ENCODE measurements around the gene DAAM2.
A peak's percentile ranks its signal among the peaks of the same experiment; 100 is the strongest.

The DAAM2 gene

DNA sequence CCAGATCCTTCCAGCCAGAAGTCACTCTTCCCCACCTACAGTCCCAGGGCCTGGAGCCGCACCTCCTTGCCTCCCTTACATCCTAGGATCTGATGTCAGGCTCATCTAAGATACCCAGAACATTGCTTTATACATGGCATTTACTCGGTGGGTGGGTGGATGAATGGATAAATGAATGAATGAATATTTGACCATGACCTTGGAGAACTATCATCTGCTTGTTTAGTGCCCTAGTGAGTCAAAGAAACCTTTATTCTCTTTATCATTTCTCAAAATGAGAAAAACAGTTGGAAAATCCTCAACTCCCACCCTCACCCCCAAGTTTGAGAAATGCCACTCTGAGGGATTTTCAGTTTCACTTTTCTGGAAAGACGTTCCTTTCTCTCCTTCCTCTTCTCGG, 56.0 kb downstream of the DAAM2 start:
- DNase-seq (ENCODE audit: low read depth in 2 of 2), result no peak

- DNase-seq (ENCODE audit: low read depth in 2 of 2), result no peak
Observed at GRCh38 chr6:39849228-39849627, 57.1 kb downstream of the DAAM2 start.

DNA sequence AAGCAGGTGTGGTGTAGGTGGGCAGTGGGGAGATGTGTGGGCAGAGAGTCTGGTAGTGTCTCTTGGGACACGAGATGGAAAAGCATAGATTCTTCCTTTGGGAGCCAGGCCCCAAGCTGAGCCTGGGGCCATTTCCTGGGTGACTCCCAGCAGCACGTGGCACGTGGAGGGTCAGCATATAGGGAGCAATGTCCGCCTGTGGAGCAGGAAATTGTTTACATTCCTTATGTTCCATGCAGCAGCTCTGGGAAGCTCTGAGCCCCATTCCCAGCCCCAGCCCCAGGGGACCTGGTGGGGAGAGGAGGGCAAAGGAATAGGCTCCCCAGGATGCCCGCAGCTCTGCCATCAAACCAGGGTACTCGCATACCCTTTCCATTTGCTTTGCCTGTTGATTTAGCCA, 57.6 kb downstream of the DAAM2 start:
- no peak for DNase-seq (ENCODE audit: low read depth in 2 of 2)

- DNase-seq (ENCODE audit: low read depth in 2 of 2), result no peak
Observed at GRCh38 chr6:39850736-39851297, 58.6 kb downstream of the DAAM2 start.

DNA sequence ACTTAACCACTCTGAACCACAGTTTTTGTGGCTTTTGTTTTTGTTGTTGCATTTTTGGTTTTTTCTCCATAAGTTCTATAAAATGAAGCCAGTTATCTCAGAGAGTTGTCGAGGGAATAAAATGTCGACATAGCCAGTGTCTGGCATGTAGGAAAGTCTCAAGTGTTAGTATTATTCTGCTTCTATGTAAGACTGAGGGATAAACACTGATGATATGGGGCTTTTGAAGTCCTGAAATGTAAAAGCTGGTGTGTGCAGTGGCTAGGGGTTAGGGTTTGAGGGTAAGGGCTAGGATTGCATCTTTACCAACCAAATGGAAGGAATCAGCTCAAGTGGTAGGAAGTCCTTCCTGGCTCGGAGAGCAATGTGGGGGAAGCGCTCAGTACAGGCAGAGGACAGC, 59.2 kb downstream of the DAAM2 start:
- DNase-seq (ENCODE audit: low read depth in 2 of 2), result no peak

- no peak for DNase-seq (ENCODE audit: low read depth in 2 of 2)
Observed at GRCh38 chr6:39852324-39852723, 60.1 kb downstream of the DAAM2 start.

- no peak for DNase-seq (ENCODE audit: low read depth in 2 of 2)
Observed at GRCh38 chr6:39853604-39854003, 61.4 kb downstream of the DAAM2 start.

GRCh38 chr6:39855356-39855995, 63.3 kb downstream of the DAAM2 start:
- no peak for DNase-seq (ENCODE audit: low read depth in 2 of 2)

DNA sequence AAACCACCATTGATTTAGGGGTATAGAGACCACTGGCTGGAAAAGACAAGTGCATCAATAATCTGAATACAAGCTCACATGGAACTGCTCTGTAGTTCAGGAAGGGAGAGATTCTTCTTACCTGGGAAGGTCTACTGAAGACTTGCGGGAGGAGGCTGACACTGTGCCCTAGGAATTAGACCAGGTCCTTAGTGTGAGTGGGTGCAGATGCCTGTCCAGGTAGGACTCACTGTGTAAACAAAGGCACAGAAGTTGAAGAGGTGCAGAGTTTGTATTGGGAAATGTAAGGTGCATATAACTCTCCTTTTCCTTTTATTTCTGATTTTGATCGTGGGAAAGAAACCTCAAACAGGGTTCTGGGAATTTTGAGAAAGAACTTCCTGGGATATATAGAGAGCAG, 66.8 kb downstream of the DAAM2 start:
- DNase-seq (ENCODE audit: low read depth in 2 of 2), result no peak

DNA sequence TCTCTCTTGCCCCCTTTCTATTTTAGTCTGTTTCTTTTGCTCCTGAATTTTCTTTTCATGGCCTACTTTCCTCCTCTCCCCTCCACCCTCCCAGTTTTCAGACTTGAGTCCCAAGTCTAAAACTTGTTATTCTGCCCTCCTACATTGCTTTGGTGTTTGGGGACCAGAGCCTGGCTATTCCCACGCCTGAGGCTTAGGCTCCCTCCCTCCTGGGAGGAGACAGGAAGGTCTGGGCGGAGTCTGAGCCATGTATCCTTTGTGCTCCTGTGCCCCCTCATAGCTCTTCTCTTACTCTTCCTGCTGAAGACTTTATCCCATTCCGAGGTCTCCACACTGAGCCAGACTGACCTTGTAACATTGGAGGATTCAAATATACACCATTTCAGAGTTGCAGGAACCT, 69.5 kb downstream of the DAAM2 start:
- no peak for DNase-seq (ENCODE audit: low read depth in 2 of 2)

DNA sequence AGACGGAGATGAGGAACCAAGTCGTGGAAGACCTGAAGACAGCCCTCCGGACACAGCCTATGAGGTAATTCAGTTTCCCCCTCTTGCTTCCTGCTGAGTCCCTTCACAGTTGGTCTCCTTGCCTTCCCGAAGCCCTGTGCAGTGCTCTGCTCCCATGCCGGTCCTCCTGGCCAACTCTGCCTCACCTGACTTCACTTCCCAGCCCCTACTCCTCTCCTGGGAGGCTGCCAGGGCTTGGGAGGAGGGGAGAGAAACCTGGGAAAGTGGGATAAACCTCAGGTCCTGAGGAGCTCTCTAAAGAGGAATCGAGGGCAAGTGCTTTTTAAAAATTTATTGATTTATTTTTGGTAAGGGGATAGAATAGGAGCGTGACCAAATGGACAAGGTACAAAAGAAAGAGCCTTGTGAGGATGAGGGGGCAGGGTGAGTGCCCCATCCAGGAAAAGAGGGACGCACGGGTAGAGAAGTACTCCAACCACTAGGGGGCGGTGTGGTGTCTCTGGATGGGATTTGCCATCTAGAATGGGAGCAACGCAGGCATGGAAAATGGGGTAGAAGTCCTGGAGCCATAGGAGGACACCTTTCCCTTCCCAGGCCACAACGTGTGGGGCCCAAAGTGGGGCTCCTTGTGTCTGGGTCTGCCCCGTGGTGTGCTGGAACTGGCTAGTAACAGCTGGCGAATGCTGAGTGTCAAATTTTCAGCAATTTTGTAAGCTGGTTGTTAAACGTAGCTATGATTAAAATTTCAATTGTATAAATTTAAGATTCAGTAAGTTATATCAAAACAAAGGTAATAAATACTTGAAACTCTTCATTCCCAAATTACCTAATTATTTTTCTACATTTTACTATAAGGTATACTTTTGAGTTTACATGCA, 73.1 kb downstream of the DAAM2 start:
- peak; percentile 27 to 70 for DNase-seq (ENCODE audit: low read depth in 2 of 2)

- no peak for DNase-seq (ENCODE audit: low read depth in 2 of 2)
Observed at GRCh38 chr6:39867592-39867991, 75.4 kb downstream of the DAAM2 start.

DNA sequence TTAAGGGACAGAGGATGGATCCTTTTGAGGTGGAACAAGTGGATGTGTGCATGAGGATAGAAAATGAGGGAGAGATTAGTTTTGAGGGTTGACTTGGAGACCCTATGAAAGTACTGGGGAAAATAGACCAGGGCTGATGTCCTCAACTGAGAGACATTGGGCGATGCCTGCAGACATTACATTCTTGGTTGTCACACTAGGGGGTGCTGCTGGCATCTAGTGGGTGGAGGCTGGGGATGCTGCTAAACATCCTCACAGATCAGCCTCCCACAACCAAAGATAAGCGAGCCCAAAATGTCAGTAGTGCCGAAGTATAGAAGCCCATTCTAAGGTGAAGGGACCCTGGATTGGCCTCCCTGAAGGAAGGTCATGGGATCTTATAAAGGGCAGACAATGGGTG, 78.8 kb downstream of the DAAM2 start:
- no peak for DNase-seq (ENCODE audit: low read depth in 2 of 2)

- no peak for DNase-seq (ENCODE audit: low read depth in 2 of 2)
Observed at GRCh38 chr6:39873439-39873838, 81.3 kb downstream of the DAAM2 start.

- DNase-seq (ENCODE audit: low read depth in 2 of 2), result no peak
Observed at GRCh38 chr6:39876111-39876510, 83.9 kb downstream of the DAAM2 start.

- no peak for DNase-seq (ENCODE audit: low read depth in 2 of 2)
Observed at GRCh38 chr6:39876826-39877225, 84.7 kb downstream of the DAAM2 start.

- DNase-seq (ENCODE audit: low read depth in 2 of 2), result no peak
Observed at GRCh38 chr6:39879535-39879934, 87.4 kb downstream of the DAAM2 start.

DNA sequence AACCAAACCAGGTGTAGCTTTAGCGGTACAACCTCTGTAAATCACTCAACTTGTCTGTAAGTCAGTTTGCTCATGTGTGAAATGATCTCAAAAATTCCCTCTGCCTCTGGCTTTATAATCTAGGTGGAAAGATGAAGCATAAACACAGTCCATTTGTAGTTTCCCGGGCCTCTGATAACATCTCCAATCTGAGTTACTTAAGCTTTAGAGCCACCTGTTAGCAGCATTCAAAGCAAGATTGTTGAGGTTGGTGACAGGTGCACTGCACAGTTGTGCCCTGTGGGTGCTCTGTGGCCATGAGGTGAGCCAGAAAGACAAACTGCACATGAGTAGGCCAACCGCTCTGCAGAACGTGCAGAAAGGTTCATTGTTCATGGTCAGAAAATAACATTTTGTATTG, 88.4 kb downstream of the DAAM2 start:
- DNase-seq (ENCODE audit: low read depth in 2 of 2), result no peak

- DNase-seq (ENCODE audit: low read depth in 2 of 2), result no peak
Observed at GRCh38 chr6:39881851-39882530, 89.8 kb downstream of the DAAM2 start.

GRCh38 chr6:39882531-39882899, 90.3 kb downstream of the DAAM2 start:
- no peak for DNase-seq (ENCODE audit: low read depth in 2 of 2)

- DNase-seq (ENCODE audit: low read depth in 2 of 2), result no peak
Observed at GRCh38 chr6:39884696-39885095, 92.5 kb downstream of the DAAM2 start.

GRCh38 chr6:39885691-39886090, 93.5 kb downstream of the DAAM2 start:
- DNase-seq (ENCODE audit: low read depth in 2 of 2), result no peak

DNA sequence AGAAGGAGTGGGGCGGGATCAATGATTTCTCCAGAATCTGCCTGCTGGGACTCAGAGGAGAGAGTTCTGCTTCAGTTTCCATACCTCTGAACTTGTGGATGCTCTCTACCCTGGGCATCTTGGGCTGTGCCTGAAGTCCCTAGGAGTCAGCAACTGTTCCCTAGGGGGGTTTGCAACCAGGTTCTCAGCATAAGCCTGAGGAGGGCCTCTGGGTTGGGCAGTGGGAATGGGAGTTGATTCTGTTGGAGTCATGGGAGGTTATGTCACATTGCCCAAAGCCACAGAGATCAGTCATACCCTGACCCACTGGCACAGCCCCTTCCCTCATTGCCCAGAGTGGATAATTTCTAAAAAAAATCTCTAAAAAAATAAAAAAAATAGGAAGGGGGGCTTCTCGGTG, 94.7 kb downstream of the DAAM2 start:
- no peak for DNase-seq (ENCODE audit: low read depth in 2 of 2)

All from stimulated activated CD4-positive, alpha-beta T cell treated with anti-CD3 and anti-CD28 coated beads, Interleukin-12 subunit alpha, Interleukin-12 subunit beta, amount 100 ng/mL, for 24 hours (primary cell).